ENCODE results near the gene EPB41L4B. TPM values are rescaled to one million over a fixed set of nuclear protein-coding genes. Genes with fewer than 3 reads are reported as not detected.

The EPB41L4B gene
- total and polyA plus RNA-seq, 2 donors from 2014 or later = 6.5 to 7.7 TPM

- H3K27me3 ChIP-seq (ENCODE audit: control insufficient read depth, insufficient read depth, low read length) = no peaks in the 10 kb centered on the region
- H3K4me1 ChIP-seq (ENCODE audit: control insufficient read depth in 2 of 3, insufficient read depth in 2 of 3, low read depth in 1 of 3, low read length in 3 of 3) = no peaks in the 10 kb centered on the region
- no peak overlapping the region for H3K9ac ChIP-seq (ENCODE audit: low read length in 3 of 3)
- no peaks in the 10 kb centered on the region for H3K9me3 ChIP-seq (ENCODE audit: control insufficient read depth in 2 of 3, insufficient read depth in 1 of 3, low read length in 3 of 3)
- no peak for TF ChIP-seq CTCF (IDR thresholded peaks at IDR 0.05; ENCODE audit: borderline replicate concordance, extremely low read depth, insufficient read depth)
- no peak overlapping the region for H3K4me3 ChIP-seq (ENCODE audit: low read length in 3 of 3)
- DNase-seq (no peak), FAIRE-seq (no peak)
- H3K27ac ChIP-seq (ENCODE audit: low read depth in 2 of 2, low read length in 2 of 2) = no peak overlapping the region
- no peaks in the 10 kb centered on the region for H3K36me3 ChIP-seq (ENCODE audit: control insufficient read depth in 2 of 3, insufficient read depth in 3 of 3, low read length in 3 of 3)
- intact Hi-C loops (cut with DNase I) = no loop called here
These were observed 148.9 kb downstream of the EPB41L4B start for GRCh38 chr9:109171926-109172325.

- H3K4me3 ChIP-seq (ENCODE audit: low read length in 3 of 3) = no peak overlapping the region
- intact Hi-C loops (cut with DNase I) = no loop called here
- H3K27ac ChIP-seq (ENCODE audit: low read depth in 2 of 2, low read length in 2 of 2) = no peak overlapping the region
- no peak for FAIRE-seq
- no peaks in the 10 kb centered on the region for H3K9me3 ChIP-seq (ENCODE audit: control insufficient read depth in 2 of 3, insufficient read depth in 1 of 3, low read length in 3 of 3)
- no peak for TF ChIP-seq CTCF (IDR thresholded peaks at IDR 0.05; ENCODE audit: borderline replicate concordance, extremely low read depth, insufficient read depth)
- H3K9ac ChIP-seq (ENCODE audit: low read length in 3 of 3) = no peak overlapping the region
- DNase-seq = no peak
- H3K36me3 ChIP-seq (ENCODE audit: control insufficient read depth in 2 of 3, insufficient read depth in 3 of 3, low read length in 3 of 3) = no peaks in the 10 kb centered on the region
- no peaks in the 10 kb centered on the region for H3K27me3 ChIP-seq (ENCODE audit: control insufficient read depth, insufficient read depth, low read length)
- no peaks in the 10 kb centered on the region for H3K4me1 ChIP-seq (ENCODE audit: control insufficient read depth in 2 of 3, insufficient read depth in 2 of 3, low read depth in 1 of 3, low read length in 3 of 3)
These were observed 152.7 kb downstream of the EPB41L4B start for GRCh38 chr9:109168170-109168569.

- H3K27me3 ChIP-seq (ENCODE audit: control insufficient read depth, insufficient read depth, low read length) = no peaks in the 10 kb centered on the region
- no peak overlapping the region for H3K9ac ChIP-seq (ENCODE audit: low read length in 3 of 3)
- no peak for DNase-seq
- H3K4me3 ChIP-seq (ENCODE audit: low read length in 3 of 3) = no peak overlapping the region
- no peak for TF ChIP-seq CTCF (IDR thresholded peaks at IDR 0.05; ENCODE audit: borderline replicate concordance, extremely low read depth, insufficient read depth)
- no peaks in the 10 kb centered on the region for H3K36me3 ChIP-seq (ENCODE audit: control insufficient read depth in 2 of 3, insufficient read depth in 3 of 3, low read length in 3 of 3)
- no peaks in the 10 kb centered on the region for H3K9me3 ChIP-seq (ENCODE audit: control insufficient read depth in 2 of 3, insufficient read depth in 1 of 3, low read length in 3 of 3)
- intact Hi-C loops (cut with DNase I) = no loop called here
- no peak overlapping the region for H3K27ac ChIP-seq (ENCODE audit: low read depth in 2 of 2, low read length in 2 of 2)
- no peak for FAIRE-seq
- no peaks in the 10 kb centered on the region for H3K4me1 ChIP-seq (ENCODE audit: control insufficient read depth in 2 of 3, insufficient read depth in 2 of 3, low read depth in 1 of 3, low read length in 3 of 3)
These were observed 153.1 kb downstream of the EPB41L4B start for GRCh38 chr9:109167716-109168115.

All from kidney (tissue), 14 donors.